ENCODE measurements around the gene DEXI.
"Not testable (repeated sequence)": the region's sequence is repeated elsewhere in the genome, so short reads cannot be mapped to it uniquely, and the experiment has no call there.

Gene DEXI

DNA sequence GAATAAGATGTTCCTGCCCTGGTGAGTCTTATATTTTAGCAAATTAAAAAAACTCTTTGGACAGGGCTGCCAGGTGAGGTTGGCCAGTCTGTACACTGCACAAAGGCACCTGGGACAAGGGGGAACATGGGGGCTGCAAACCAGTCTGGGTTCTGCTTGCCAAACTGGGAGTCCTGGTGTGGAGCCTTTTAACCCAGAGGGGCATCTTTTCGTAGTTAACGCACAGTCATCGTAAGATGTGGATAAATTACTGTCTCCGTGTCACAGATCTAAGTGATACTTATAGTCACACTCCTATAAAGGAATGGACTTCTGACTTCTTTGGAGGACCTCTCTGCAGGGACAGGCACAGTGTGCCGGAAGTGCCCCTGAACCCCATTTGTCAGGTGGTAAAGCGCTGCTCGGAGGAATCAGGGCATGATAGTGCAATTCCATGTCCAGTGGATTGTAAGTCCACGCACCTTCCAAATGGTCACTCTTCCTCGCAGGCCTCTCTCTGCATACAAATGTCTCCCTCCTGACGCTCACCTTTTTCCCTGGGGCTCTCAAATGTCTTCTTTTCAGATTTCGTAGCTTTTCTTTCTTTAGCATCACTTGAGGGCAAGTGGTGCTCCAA is 14.7 kb downstream of the DEXI start:
- DNase-seq (ENCODE audit: low read depth in 2 of 2): no peak

DNA sequence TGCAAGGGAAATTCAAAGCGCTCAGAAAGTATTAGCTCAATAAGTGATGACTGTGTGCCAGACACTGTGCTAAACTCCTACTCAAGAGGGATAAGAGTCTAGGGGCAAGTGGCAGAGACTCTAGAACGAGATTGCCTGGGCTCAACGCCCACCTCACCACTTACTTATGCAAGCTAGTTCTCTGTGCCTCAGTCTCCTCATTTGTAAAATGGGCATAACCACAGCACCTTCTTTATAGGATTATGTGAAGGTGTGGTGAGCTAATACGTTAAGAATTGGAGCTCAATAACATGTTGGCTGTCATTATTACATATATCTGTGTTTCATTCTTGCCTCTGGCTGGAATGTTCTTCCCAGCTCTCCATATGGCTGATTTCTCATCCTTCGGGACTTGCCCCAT is 15.4 kb downstream of the DEXI start:
- no peak for DNase-seq (ENCODE audit: low read depth in 2 of 2)

DNA sequence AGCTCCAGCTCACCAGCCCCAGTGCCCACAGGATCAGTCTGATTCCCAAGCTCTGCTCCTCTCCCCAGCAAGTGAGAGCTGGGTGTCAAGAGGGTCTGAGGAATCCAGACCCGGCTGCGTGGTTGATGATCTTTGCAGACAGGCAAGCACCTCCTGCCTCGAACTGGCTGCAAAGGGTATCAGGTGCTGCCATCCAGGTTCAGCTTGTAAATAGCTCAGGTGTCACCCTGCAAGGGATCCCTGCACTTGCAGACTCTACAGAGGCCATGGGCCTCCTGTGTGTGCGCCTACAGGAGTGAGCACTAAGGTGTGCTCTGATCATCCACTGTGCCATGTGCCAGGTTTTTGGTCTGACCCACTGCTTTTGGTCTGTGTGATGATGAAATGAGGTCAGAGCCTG is 16.2 kb downstream of the DEXI start:
- DNase-seq (ENCODE audit: low read depth in 2 of 2): no peak

DNA sequence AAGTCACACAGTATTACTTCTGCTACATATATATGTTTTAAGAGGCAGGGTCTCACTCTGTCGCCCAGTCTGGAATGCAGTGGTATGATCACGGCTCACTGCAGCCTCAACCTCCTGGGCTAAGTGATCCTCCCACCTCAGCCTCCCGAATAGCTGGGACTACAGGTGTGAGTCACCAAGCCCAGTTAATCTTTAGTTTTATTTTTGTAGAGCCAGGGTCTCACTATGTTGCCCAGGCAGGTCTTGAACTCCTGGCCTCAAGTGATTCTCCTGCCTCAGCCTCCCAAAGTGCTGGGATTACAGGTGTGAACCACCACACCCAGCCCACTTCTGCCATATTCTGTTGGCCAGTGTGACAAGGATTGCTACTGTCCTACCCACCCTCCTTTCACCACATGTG is 17.0 kb downstream of the DEXI start:
- not testable (repeated sequence) for DNase-seq (ENCODE audit: low read depth in 2 of 2)

DNA sequence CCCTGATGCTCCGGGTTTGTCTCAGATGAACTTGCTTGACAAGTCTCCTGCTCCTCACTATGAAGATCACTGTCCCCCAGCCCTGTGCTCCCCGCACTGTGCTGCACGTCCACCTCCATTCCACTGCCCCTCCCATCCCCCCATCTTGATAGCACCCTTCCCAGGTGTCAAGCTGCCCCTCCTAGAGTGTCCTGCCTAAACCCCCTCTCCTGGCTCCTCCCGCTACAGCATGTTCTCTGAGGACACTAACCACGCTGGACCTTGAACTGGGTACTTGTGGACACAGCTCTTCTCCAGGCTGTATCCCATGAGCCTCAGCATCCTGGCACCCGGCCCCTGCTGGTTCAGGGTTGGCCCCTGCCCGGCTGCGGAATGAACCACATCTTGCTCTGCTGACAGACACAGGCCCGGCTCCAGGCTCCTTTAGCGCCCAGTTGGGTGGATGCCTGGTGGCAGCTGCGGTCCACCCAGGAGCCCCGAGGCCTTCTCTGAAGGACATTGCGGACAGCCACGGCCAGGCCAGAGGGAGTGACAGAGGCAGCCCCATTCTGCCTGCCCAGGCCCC is 18.5 kb downstream of the DEXI start:
- no peak for DNase-seq (ENCODE audit: low read depth in 2 of 2)

DNA sequence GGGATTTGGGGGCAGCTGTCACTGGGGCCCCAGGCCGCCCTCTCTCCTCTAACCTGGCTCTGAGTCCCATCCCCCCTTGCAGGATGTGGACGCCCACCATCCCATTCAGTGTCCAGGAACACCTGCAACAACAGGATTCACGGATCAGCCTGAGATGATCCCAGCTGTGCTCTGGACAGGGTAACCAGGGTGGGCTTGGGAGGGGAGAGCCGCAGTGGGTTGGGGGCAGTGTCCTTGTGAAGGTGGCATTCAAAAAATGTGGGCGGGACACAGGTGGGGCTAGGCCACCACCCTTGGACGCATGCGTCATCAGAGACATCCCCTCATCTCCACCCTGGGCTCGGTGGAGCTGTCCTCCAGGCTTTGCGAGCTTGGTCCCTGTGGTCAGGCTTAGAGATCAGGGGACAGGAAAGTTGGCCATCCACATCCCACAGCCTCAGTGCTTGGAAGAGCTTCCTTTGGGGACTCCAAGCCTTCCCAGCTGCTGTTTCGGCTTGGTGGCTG is 19.1 kb downstream of the DEXI start:
- no peak for DNase-seq (ENCODE audit: low read depth in 2 of 2)

DNA sequence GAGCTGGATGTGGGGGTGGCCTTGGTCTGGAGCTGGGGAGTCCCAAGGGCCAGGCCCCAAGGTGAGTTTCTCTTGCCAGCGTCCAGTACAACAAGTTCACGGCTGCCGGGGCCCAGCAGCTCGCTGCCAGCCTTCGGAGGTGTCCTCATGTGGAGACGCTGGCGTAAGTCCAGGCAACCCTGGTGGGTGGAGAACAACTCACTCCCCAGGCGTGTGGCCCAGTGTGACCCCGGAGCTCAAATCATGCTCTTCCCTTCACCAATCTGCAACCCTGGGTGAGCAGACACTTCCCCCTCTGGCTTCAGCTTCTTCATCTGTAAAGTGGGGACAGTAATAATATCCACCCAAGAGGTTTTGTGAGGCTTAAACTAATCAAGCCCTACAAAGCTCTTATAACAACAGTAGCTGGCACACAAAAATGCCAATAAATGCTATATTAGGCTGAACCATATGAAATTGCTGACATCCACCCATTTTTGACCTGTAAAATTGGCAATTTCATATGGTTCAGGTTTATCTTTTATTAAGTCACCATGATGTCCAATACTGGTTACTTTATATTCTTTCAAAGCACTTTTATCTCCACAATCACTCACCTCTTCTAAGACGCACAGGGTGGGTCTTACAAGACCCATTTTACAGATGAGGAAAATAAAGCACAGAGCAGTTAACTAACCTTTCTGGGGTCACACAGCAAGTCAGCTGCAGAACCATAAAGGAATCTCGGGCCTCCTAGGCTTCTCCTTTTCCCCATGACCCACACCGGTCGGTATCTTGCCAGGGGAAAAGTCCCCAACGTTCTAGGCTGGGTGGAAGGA is 19.7 kb downstream of the DEXI start:
- no peak for DNase-seq (ENCODE audit: low read depth in 2 of 2)

DNA sequence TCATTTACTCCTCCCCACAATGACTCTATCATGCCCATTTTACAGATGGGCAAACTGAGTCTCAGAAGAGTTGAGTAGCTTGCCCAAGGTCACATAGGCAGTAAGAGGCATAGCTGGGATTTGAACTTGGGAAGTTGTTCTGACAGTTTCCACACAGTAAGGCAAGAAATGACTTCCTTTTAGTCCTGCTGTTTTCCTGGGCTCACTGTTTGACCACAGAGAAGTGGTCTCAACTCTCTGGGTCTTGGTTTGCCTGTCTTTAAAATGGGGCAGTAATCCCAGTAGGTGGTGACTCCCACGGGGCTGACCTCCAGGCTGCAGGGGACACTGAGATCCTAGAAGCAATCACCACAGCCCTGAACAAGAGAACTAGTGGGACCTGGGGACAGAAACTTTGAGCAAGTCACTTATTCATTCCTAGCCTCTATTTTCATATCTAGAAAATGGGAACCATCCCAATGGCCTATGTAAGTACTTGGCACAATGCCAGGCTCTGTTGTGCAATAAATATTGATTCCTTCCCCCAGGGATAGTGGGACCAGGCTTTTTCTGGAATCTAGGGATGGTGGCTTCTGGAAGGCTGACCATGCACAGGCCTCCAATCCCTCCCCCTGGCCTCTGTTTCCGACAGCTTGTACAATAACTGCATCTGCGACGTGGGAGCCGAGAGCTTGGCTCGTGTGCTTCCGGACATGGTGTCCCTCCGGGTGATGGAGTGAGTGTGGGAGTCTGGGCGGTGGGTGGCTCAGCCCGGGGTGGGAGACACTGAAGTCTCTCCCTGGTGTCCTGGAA is 20.5 kb downstream of the DEXI start:
- no peak for DNase-seq (ENCODE audit: low read depth in 2 of 2)

DNA sequence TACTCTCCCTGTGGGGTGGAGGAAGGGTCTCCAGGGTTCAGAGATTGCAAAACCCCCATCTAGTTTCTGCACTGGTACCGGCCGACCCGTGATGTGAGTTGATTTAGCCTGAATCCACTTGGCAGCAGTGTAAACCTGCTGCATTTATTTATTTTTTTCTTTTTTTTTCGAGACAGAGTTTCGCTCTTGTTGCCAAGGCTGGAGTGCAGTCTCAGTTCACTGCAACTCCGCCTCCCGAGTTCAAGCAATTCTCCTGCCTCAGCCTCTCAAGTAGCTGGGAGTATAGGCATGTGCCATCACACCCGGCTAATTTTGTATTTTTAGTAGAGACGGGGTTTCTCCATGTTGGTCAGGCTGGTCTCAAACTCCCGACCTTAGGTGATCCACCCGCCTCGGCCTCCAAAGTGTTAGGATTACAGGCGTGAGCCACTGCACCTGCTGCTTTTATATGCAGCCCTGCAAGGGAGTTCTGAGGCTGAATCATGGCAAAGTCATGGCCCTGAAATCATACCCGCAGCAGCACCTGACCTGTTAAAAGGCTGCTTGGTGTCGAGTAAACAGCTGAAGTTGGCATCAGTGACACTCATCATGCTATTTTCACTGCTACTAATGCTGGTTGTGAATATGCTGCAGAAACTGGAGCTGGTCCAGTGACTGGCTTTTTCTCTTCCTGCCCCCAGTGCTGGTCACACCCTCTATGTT is 21.4 kb downstream of the DEXI start:
- no peak for DNase-seq (ENCODE audit: low read depth in 2 of 2)

DNA sequence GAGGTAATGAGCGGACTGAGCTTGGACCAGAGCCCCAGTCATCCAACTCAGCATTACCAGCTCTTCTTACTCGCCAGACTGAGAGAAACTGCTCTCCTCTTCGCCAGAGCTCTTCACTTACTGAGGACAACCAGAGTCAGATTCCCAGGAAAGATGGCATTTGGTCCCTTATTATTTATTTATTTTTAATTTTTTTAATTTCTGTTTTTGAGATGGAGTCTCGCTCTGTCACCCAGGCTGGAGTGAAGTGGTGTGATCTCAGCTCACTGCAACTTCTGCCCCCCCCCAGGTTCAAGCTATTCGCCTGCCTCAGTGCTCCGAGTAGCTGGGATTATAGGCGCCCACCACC is 23.3 kb downstream of the DEXI start:
- no peak for DNase-seq (ENCODE audit: low read depth in 2 of 2)

DNA sequence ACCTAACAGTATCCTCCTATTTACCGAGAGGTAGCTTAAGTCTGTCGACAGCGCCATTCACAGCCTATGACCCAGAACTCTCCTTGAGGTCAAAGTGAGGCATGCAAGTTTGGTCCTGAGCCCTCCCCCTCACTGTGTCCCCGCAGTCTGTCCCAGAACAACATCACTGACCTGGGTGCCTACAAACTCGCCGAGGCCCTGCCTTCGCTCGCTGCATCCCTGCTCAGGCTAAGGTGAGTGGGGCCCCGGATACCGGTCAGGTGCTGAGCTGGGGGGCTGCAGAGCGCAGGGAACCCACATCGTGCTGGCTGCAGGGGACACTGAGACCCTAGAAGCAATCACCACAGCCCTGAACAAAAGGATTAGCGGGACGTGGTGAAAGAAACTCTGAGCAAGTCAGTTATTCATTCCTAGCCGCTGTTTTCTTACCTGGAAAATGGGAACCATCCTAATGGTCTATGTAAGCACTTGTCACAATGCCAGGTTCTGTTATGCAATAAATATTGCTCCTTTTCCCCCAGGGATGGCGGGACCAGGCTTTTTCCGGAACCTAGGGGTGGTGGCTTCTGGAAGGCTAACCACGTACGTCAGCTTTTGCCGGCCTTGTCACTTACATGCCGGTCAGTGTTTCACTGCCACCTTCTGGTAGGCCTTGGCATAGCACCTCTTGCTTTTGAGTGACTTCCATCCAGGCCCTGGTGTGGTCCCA is 23.8 kb downstream of the DEXI start:
- DNase-seq (ENCODE audit: low read depth in 2 of 2): peak; percentile 55 to 66

DNA sequence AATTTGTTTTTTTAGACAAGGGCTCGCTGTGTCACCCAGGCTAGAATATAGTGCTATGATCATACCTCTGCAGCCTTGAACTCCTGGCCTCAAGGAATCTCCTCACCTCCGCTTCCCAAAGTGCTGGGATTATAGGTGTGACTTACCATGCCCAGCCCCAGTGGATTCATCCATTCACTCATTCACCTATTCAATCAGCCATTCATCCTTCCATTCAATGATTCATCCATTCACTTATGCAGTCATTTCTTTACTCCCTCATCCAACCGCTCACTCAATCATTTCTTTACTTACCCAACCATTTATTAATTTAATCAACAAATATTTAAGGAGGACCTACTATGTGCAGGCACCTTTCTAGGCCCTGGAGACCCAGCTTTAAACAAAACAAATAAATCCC is 25.7 kb downstream of the DEXI start:
- no peak for DNase-seq (ENCODE audit: low read depth in 2 of 2)

DNA sequence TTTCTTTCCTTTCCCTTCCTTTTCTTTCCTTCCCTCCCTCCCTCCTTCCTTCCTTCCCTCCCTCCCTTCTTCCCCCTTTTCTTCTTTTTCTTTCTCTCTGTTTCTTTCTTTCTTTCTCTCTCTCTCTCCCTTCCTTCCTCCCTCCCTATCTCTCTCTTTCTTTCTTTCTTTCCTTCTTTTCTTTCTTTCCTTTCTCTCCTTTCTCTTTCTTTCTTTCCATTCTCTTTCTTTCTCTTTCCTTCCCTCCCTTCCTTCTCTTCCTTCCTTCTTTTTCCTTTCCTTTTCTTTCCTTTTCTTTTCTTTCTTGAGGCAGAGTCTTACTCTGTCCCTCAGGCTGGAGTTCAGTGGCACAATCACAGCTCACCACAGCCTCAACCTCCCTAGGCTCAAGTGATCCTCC is 31.0 kb downstream of the DEXI start:
- no peak for DNase-seq (ENCODE audit: low read depth in 2 of 2)

DNA sequence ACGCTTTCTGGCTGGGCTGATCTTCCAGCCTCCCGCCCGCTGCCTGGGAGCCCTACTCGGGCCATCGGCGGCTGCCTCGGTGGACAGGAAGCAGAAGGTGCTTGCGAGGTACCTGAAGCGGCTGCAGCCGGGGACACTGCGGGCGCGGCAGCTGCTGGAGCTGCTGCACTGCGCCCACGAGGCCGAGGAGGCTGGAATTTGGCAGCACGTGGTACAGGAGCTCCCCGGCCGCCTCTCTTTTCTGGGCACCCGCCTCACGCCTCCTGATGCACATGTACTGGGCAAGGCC is 34.6 kb downstream of the DEXI start:
- no peak for DNase-seq (ENCODE audit: low read depth in 2 of 2)

DNA sequence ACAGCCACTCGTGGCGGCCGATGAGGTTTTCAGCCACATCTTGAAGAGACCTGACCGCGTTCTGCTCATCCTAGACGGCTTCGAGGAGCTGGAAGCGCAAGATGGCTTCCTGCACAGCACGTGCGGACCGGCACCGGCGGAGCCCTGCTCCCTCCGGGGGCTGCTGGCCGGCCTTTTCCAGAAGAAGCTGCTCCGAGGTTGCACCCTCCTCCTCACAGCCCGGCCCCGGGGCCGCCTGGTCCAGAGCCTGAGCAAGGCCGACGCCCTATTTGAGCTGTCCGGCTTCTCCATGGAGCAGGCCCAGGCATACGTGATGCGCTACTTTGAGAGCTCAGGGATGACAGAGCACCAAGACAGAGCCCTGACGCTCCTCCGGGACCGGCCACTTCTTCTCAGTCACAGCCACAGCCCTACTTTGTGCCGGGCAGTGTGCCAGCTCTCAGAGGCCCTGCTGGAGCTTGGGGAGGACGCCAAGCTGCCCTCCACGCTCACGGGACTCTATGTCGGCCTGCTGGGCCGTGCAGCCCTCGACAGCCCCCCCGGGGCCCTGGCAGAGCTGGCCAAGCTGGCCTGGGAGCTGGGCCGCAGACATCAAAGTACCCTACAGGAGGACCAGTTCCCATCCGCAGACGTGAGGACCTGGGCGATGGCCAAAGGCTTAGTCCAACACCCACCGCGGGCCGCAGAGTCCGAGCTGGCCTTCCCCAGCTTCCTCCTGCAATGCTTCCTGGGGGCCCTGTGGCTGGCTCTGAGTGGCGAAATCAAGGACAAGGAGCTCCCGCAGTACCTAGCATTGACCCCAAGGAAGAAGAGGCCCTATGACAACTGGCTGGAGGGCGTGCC is 35.1 kb downstream of the DEXI start:
- DNase-seq (ENCODE audit: low read depth in 2 of 2): no peak

DNA sequence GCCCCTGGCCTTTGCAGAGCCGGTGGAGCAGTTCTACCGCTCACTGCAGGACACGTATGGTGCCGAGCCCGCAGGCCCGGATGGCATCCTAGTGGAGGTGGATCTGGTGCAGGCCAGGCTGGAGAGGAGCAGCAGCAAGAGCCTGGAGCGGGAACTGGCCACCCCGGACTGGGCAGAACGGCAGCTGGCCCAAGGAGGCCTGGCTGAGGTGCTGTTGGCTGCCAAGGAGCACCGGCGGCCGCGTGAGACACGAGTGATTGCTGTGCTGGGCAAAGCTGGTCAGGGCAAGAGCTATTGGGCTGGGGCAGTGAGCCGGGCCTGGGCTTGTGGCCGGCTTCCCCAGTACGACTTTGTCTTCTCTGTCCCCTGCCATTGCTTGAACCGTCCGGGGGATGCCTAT is 35.8 kb downstream of the DEXI start:
- DNase-seq (ENCODE audit: low read depth in 2 of 2): no peak

DNA sequence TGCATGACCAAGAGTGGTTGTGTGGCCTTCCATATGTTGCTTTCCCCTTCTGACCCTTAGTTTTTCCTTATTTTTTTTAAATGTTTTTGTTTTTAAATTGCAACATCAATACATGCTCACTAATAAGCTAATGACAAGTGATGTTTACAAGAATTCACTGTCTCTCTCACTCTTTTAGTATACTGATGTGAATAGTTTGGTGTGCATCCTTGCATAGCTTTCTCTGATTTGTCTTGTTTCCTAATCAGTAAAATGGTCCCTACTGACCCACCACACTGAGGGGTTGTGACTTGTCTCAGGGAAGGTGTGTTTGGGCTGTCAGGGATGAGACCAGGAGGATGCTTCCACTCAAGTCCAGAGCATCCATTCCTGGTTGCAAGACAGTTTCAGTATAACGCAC is 39.3 kb downstream of the DEXI start:
- DNase-seq (ENCODE audit: low read depth in 2 of 2): no peak

DNA sequence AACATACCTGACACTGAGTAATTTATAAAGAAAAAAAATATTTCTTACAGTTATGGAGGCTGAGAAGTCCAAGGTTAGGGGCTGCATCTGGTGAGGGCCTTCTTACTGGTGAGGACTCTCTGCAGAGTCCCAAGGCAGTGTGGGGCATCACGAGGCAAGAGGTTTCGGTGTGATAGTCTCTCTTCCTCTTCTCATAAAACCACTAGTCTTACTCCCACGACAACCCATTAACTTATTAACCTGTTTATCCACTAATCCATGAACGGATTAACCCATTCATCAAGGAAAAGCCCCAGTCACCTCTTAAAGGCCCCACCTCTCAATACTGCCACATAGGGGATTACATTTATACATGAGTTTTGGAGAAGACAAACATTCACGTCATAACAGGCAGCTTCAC is 45.1 kb downstream of the DEXI start:
- DNase-seq (ENCODE audit: low read depth in 2 of 2): no peak

DNA sequence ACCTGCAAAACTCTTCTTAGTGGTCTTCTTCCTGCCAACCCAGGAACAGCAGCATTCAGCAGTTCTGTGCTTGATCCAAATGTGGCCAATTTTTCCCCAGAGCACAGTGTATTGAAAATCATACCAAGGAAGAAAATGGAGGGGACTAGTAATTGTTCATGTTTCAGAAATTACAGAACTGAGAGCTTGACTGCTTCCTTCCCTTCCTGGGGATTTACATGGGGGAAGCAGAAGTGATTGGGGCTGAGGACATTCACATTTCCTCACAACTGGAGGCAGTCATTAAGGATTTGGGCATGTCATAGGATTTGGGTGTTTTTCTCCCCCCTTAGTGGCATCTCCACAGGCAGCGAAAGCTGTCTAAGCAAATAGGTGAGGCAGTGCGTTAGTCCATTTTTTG is 45.5 kb downstream of the DEXI start:
- no peak for DNase-seq (ENCODE audit: low read depth in 2 of 2)

DNA sequence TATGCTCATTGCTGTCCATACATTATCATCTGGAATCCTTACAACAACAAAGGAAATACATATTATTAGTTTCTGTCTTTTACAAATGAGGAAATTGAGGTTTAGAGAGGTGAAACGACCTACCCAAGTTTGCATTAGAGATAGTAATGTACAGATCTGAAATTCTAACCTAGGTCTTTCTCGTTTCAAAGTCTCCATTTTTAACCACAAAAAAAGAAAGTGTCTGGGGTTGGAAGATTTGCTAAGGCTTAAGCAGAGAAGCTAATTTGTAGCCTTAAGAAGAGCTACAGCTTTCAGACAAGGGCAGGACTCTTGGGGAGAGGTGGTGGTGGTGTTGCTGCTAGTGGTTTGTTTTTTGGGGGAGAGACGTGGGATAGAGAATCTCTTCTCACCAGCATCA is 46.1 kb downstream of the DEXI start:
- no peak for DNase-seq (ENCODE audit: low read depth in 2 of 2)

Measured in stimulated activated CD8-positive, alpha-beta memory T cell treated with anti-CD3 and anti-CD28 coated beads, Interleukin-2, amount 100 ng/mL, for 1 hour (primary cell).